Retinal pigment epithelial cell (primary cell): ENCODE results near the gene STAMBPL1.

Experiments
- DNase-seq: peaks from one replicate; pipeline ENCODE4 v3.0.0-alpha.2; 2010; ENCODE audit warnings: low read depth
- H3K4me3 ChIP-seq: 2 replicates; pipeline ENCODE4 v1.5.1; 2011; ENCODE audit warnings: mild to moderate bottlenecking, low read length, control low read depth, moderate library complexity
- TF ChIP-seq, protein P1 (sequence below): conservative IDR thresholded peaks from 2 replicates; pipeline ENCODE4 v1.5.1; 2011; ENCODE audit warnings: low read depth, low read length, control low read depth, inconsistent platforms

The STAMBPL1 gene

GRCh38 chr10:88908194-88908593, 28.1 kb downstream of the STAMBPL1 start:
- TF ChIP-seq, protein P1, sequence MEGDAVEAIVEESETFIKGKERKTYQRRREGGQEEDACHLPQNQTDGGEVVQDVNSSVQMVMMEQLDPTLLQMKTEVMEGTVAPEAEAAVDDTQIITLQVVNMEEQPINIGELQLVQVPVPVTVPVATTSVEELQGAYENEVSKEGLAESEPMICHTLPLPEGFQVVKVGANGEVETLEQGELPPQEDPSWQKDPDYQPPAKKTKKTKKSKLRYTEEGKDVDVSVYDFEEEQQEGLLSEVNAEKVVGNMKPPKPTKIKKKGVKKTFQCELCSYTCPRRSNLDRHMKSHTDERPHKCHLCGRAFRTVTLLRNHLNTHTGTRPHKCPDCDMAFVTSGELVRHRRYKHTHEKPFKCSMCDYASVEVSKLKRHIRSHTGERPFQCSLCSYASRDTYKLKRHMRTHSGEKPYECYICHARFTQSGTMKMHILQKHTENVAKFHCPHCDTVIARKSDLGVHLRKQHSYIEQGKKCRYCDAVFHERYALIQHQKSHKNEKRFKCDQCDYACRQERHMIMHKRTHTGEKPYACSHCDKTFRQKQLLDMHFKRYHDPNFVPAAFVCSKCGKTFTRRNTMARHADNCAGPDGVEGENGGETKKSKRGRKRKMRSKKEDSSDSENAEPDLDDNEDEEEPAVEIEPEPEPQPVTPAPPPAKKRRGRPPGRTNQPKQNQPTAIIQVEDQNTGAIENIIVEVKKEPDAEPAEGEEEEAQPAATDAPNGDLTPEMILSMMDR, result no peak
- no peak for DNase-seq
- no peak overlapping the region for H3K4me3 ChIP-seq

DNA sequence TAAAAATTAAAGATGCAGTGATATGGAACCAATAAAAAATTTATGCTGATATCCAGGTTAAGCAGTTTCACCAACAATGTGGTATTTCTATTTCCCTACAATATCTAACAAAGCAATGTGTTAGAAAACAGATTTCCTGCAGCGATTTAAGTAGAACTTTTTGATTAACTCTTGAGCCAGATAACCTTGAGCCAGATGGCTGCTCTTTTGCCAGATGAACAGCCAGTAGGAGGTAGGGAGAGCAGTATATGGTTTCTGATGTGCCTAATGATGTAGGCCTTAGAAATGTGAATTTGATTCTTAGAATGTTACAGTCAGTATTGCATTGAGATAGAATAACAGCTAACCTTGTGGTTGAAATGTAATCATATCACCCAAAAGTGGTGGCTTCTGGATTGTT, 31.1 kb downstream of the STAMBPL1 start:
- H3K4me3 ChIP-seq, result no peak overlapping the region
- TF ChIP-seq, protein P1, result no peak
- DNase-seq, result no peak

- TF ChIP-seq, protein P1, result no peak
- no peak overlapping the region for H3K4me3 ChIP-seq
- DNase-seq, result no peak
Observed at GRCh38 chr10:88911851-88912250, 31.8 kb downstream of the STAMBPL1 start.

- no peak overlapping the region for H3K4me3 ChIP-seq
- DNase-seq, result no peak
- TF ChIP-seq, protein P1, result no peak
Observed at GRCh38 chr10:88913127-88913526, 33.1 kb downstream of the STAMBPL1 start.

DNA sequence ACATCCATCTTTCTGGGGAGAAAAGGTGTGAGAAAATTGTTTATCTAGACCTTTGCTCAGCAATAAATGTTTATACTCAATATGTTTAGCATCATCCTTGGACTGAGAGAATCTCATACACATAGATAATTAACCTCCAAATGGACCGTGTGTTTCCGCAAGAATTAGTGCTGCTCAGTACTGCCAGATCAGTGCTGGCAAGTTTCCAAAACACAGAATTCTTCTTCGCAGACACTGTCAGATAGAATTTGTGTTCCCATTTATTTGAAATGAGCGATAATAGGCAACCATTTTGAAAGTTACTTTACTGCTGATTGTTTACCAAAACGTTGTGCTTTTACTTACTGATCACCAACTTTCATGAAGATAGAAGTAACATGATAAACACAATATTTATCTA, 33.7 kb downstream of the STAMBPL1 start:
- TF ChIP-seq, protein P1, result no peak
- H3K4me3 ChIP-seq, result no peak overlapping the region
- DNase-seq, result no peak

DNA sequence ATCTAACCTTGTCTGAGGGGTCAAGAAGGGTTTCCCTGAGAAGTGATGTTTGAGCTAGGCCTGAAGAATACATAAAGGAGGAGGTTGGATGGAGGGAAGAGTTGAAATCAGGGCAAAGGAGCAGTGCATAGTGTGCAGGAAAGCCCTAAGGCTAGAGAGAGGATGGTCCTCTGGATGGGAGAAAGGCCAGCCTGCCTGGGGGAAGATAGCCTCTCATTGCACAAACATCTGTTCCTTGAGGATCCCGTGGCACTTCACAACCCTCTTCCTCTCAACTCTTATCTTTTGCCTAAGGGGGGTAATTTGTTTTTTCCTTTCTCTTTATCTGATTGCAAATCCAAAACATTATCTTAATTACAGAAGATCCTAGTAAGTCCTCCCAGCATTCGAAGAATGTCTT, 35.7 kb downstream of the STAMBPL1 start:
- no peak overlapping the region for H3K4me3 ChIP-seq
- no peak for DNase-seq
- TF ChIP-seq, protein P1, result no peak

DNA sequence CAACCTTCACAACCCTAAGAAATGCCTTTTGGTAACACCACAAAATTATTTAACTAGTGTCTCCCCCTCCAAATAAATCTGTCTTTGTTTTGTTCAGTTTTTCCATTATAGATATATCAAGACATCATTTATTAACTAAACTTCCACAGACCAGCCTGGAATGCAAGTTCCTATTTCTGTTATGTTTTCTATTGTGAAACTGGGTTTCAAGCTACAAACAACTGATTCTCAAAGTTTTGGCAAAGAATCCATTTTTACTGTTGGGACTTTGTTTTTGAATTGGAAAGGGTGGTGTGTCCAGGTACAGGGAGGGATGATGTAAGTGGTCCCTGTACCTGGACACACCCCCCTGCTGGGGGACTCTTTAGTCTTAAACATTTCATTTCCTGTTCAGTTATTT, 36.2 kb downstream of the STAMBPL1 start:
- H3K4me3 ChIP-seq, result no peak overlapping the region
- TF ChIP-seq, protein P1, result no peak
- no peak for DNase-seq
